Stimulated activated CD4-positive, alpha-beta T cell treated with anti-CD3 and anti-CD28 coated beads, Interleukin-12 subunit alpha, Interleukin-12 subunit beta, amount 100 ng/mL, for 48 hours (primary cell): ENCODE measurements around the gene UCHL1.
"Not testable (repeated sequence)": the region's sequence is repeated elsewhere in the genome, so short reads cannot be mapped to it uniquely, and the experiment has no call there.

Experiments
- DNase-seq, 3 donors: peaks; one replicate each; pipeline ENCODE4 v3.0.0-alpha.2; 2020; ENCODE audit warnings: low read depth in 2 of 3, low spot score in 1 of 3

UCHL1 gene

GRCh38 chr4:41287852-41288251 lies 31.1 kb downstream of the UCHL1 start:
- DNase-seq: no peak

GRCh38 chr4:41288254-41288653 lies 31.5 kb downstream of the UCHL1 start:
- DNase-seq: no peak

DNA sequence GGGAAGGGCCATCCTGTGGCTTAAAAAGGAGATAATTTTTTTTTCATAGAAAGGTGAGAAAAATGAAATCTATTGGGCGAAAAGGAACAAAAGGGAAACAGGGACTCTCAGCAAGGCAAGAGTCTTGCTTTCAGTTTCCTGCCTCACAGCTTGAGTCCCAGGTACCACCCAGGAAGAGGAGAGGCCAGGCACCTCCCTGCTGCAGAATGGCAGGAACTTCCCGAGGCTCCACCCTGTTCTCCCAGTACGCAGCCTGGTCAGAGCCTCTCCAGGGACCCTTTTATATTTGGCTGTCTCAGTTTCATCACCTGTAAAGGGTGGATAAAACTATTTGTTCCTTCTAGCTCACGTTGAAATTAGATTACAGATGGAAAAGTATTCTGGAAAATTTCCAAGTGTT lies 33.8 kb downstream of the UCHL1 start:
- DNase-seq: no peak

- peak in 1 of 3 donors; percentile 0 for DNase-seq
Measured at GRCh38 chr4:41294445-41295062, 37.8 kb downstream of the UCHL1 start.

DNA sequence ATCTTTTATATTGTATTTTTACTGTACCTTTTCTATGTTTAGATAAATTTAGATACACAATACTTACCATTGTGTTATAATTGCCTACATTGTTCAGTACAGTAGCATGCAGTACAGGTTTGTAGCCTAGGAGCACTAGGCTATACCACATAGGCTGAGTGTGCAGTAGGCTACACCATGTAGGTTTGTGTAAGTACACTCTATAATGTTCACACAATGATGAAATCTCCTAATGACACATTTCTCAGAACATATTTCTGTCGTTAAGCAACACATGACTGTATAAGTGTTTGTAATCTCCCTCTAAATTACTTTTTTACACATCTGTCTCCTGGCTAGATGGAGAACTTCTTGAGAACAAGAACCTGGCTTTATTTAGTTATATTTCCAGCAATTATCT lies 40.3 kb downstream of the UCHL1 start:
- DNase-seq: no peak

GRCh38 chr4:41297832-41298231 lies 41.1 kb downstream of the UCHL1 start:
- no peak for DNase-seq

DNA sequence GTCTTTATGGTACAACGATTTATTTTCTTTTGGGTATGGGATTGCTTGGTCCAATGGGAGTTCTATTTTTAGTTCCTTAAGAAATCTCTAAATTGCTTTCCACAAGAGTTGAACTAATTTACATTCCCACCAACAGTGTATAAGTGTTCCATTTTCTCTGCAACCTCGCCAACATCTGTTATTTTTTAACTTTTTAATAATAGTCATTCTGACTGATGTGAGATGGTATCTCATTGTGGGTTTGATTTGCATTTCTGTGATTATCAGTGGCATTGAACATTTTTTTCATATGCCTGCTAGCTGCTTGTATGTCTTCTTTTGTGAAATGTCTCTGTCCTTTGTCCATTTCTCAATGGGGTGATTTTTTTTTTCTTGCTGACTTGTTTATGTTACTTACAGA lies 42.8 kb downstream of the UCHL1 start:
- DNase-seq: no peak

GRCh38 chr4:41301137-41301536 lies 44.4 kb downstream of the UCHL1 start:
- no peak for DNase-seq

DNA sequence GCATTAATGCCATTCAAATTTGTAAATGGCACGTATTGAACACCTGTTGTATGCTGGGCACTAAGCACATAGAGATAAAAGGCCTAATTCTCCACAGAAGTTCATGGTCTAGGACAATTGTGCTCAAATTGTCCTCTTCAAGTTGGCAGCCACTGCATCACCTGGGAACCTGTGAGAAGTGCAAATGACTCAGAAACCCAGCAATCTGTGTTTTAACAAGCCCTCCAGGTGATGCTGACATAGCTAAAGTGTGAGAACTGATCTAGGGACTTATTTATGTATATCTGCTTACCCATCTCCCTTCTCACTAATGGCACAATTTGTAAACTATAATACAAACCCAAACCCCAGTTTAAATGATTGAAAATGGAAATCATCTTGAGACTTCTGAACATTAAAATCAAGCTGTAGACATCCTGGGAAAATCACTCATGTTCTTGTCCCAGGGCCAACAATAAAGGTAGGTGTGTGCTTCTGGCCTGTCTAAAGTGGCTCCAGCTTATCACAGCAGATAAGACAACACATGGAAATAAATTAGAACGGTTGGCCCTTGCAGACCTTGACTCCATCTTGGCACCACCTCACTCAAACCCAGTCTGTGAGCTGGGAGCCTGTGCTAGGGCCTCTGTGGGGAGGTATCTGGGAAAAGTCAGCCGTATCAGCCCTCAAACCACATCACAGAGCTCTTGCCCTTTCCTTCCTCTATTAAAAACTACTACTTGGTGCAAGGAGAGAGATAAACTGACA lies 46.8 kb downstream of the UCHL1 start:
- no peak for DNase-seq

GRCh38 chr4:41304221-41304620 lies 47.5 kb downstream of the UCHL1 start:
- DNase-seq: no peak

DNA sequence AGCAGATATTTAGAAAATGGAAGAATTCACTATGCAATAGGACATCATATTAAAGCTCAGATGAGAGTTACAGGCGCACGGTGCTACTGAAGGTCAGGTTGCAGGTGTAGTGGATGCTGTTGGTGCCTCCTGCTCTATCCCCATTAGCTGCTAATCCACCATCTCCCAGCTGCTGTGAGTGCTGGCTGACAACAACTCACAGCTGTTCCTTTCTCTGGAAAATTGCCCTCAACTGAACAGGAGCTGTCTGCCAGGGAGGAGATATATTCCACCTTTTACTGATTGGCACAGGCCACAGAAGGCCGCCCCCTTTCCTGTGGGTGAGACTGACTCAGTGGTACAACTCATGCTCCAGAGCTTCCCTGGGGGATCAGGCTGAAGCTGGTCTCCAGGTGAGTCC lies 48.7 kb downstream of the UCHL1 start:
- DNase-seq: no peak

DNA sequence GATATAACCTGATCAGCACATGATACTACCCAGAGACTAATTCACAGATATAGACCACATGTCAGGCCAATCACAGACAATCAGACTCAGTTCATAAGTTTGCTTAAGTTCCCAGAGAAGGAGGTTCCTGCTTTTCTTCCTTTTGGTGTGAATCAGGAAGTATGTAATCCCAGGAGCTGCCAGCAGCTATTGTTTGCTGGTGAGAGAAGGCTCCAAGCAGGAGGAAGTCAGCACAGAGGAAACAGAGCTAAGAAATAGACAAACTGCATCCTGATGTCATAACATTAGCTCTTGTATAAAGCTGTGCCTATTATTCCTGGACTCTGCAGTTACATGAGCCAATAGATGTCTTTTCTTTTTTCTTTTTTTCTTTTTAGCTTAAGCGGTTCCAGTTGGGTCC lies 50.9 kb downstream of the UCHL1 start:
- no peak for DNase-seq

DNA sequence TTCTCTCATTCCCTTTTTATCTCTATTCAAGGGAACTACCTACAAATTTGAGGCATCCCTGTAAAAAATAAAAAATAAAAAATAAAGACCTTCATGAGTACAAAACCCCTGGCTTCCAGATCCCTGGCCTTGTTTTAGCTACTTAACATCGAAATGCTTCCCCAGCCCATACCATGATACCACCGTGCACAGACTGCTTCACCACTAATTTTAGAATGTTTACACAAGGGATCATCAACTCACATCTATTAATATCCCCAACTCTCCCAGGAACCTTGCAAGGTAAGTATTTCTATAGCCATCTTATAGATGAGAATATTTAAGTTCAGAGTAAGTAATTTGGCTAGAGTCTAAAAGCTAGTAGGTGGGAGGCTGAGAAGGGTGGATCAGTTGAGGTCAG lies 51.7 kb downstream of the UCHL1 start:
- DNase-seq: no peak

DNA sequence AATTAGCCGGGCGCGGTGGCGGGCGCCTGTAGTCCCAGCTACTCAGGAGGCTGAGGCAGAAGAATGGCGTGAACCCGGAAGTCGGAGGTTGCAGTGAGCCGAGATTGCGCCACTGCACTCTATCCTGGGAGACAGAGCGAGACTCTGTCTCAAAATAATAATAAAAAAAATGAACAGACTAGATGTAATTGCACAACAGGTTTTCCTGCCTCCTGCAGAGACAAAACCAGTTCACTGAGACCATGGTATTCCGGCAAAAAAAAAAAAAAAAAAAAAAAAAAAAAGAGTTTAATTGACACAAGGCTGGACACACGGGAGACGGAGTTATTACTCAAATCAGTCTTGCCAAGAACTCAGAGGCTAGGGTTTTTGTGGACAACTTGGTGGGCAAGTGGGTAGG lies 58.7 kb downstream of the UCHL1 start:
- not testable (repeated sequence) for DNase-seq

DNA sequence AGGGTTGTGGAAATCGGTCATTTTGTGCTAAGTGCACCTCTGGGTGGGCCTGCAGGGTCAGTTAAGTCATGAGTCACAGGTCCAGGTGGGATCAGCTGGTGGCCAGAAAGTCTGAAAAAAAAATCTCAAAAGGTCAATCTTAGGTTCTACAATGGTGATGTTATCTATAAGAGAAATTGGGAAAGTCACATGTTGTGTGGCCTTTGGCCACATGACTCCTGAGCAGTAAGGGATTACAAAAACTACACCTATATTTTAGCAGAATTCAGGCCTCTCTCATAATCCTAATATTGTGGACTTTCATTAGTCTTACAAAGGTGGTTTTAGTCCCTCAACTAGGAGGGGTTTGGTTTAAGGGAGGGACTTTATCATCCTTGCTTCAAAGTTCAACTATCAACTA lies 59.1 kb downstream of the UCHL1 start:
- no peak for DNase-seq
